Vagina (tissue), 2 donors: ENCODE measurements around the gene CRLF1. TPM values are rescaled to one million over a fixed set of nuclear protein-coding genes. Genes with fewer than 3 reads are reported as not detected.

Experiments used
- DNase-seq, 2 donors: peaks; one replicate each; pipeline ENCODE4 v3.0.0-alpha.2; 2017; ENCODE audit errors: extremely low spot score in 2 of 2
- H3K27ac ChIP-seq: fragments of 200-600 bp; sonication (generic); one replicate; pipeline ENCODE4 v1.5.1; 2019
- H3K27me3 ChIP-seq: fragments of 200-600 bp; sonication (generic); one replicate; pipeline ENCODE4 v1.5.1; 2019
- H3K36me3 ChIP-seq, 2 donors: fragments of 200-600 bp; sonication (generic); one replicate each; pipeline ENCODE4 v1.5.1; 2017 to 2019
- H3K4me1 ChIP-seq: fragments of 200-600 bp; sonication (generic); one replicate; pipeline ENCODE4 v1.5.1; 2019
- H3K4me3 ChIP-seq, 2 donors: fragments of 200-600 bp; sonication (generic); 1 replicate in 1 of 2; 2 replicates in 1 of 2; pipeline ENCODE4 v1.5.1; 2016 to 2019
- H3K9me3 ChIP-seq: fragments of 200-600 bp; sonication (generic); one replicate; pipeline ENCODE4 v1.5.1; 2019
- CTCF ChIP-seq, 3 experiments: fragments of 450-650 bp in 2 of 3; fragments of 200-600 bp in 1 of 3; sonication (generic) in 1 of 3; IDR thresholded peaks; one replicate each; pipeline ENCODE4 v1.5.1; 2017 to 2019; ENCODE audit warnings: antibody characterized with exemption in 3 of 3, mild to moderate bottlenecking in 2 of 3, moderate library complexity in 2 of 3
- POLR2A ChIP-seq, 2 donors: fragments of 450-650 bp; IDR thresholded peaks; one replicate each; pipeline ENCODE4 v1.6.1; 2017; ENCODE audit warnings: antibody characterized with exemption in 2 of 2, mild to moderate bottlenecking in 2 of 2, moderate library complexity in 2 of 2
- POLR2AphosphoS5 ChIP-seq, 2 donors: sonication (generic); formaldehyde crosslinking; IDR thresholded peaks; one replicate each; pipeline ENCODE4 v1.9.0; 2017; ENCODE audit warnings: antibody characterized with exemption in 2 of 2, mild to moderate bottlenecking in 2 of 2, low read depth in 1 of 2; ENCODE audit not compliant: insufficient read depth in 1 of 2
- intact Hi-C: fragments of 100-400 bp; cut with DNase I; formaldehyde crosslinking; loops from one replicate; pipeline ENCODE4 v1.15.1; 2023
- total RNA-seq: library from RNA; depleted of rRNA; stranded (reverse); fragments of >200 nt; gene quantifications from one replicate; pipeline ENCODE4 v1.2.3, GENCODE V29; 2016

CRLF1 gene
- total RNA-seq, 1 donor from 2014 or later = 15.2 TPM

- Histone ChIP-seq H3K4me3 (no peak overlapping the region), H3K4me1 (peaks cover 8% of the 10 kb centered on the region), H3K9me3 (no peaks in the 10 kb centered on the region), H3K36me3 (no peaks in the 10 kb centered on the region), H3K27ac (no peak overlapping the region), H3K27me3 (no peaks in the 10 kb centered on the region)
- TF ChIP-seq POLR2A (IDR thresholded peaks at IDR 0.05) (no peak), CTCF (IDR thresholded peaks at IDR 0.05) (no peak), POLR2AphosphoS5 (IDR thresholded peaks at IDR 0.05; ENCODE audit: insufficient read depth in 1 of 2, low read depth in 1 of 2) (no peak)
- intact Hi-C loops = no loop called here
- no peak for DNase-seq
Measured at GRCh38 chr19:18617562-18617961, 11.0 kb upstream of the CRLF1 start.

GRCh38 chr19:18616023-18616422 is 9.4 kb upstream of the CRLF1 start:
- peaks cover 23% of the 10 kb centered on the region for H3K4me1 ChIP-seq
- no peaks in the 10 kb centered on the region for H3K36me3 ChIP-seq
- no peak for DNase-seq
- intact Hi-C loops = no loop called here
- no peak overlapping the region for H3K27ac ChIP-seq
- H3K4me3 ChIP-seq = no peak overlapping the region
- H3K9me3 ChIP-seq = no peaks in the 10 kb centered on the region
- no peak for TF ChIP-seq POLR2A (IDR thresholded peaks at IDR 0.05)
- no peak for TF ChIP-seq CTCF (IDR thresholded peaks at IDR 0.05)
- TF ChIP-seq POLR2AphosphoS5 (IDR thresholded peaks at IDR 0.05; ENCODE audit: insufficient read depth in 1 of 2, low read depth in 1 of 2) = no peak
- peaks cover 8% of the 10 kb centered on the region for H3K27me3 ChIP-seq

GRCh38 chr19:18613589-18614234 is 7.1 kb upstream of the CRLF1 start:
- Histone ChIP-seq H3K9me3 (no peaks in the 10 kb centered on the region), H3K27ac (no peak overlapping the region), H3K4me3 (no peak overlapping the region), H3K27me3 (peaks cover 15% of the 10 kb centered on the region), H3K4me1 (peaks cover 30% of the 10 kb centered on the region), H3K36me3 (no peaks in the 10 kb centered on the region)
- intact Hi-C loops = no loop called here
- TF ChIP-seq POLR2A (IDR thresholded peaks at IDR 0.05) (no peak), CTCF (IDR thresholded peaks at IDR 0.05) (no peak), POLR2AphosphoS5 (IDR thresholded peaks at IDR 0.05; ENCODE audit: insufficient read depth in 1 of 2, low read depth in 1 of 2) (no peak)
- DNase-seq = no peak

GRCh38 chr19:18612772-18613588 is 6.4 kb upstream of the CRLF1 start, which contains the start of gene TMEM59L:
TMEM59L (plus strand) TSS chr19:18612870; CDS start chr19:18612959, 89 bp downstream.
- intact Hi-C loops = no loop called here
- no peak within 1 kb of the TSS for H3K27ac ChIP-seq
- TF ChIP-seq CTCF (IDR thresholded peaks at IDR 0.05) (no peak), POLR2AphosphoS5 (IDR thresholded peaks at IDR 0.05; ENCODE audit: insufficient read depth in 1 of 2, low read depth in 1 of 2) (no peak), POLR2A (IDR thresholded peaks at IDR 0.05) (no peak)
- H3K4me1 ChIP-seq = peaks cover 32% of the 10 kb centered on the region
- H3K27me3 ChIP-seq = peaks cover 15% of the 10 kb centered on the region
- peak within 1 kb of the TSS; percentile 40 to 65 for H3K4me3 ChIP-seq
- no peaks in the 10 kb centered on the region for H3K9me3 ChIP-seq
- DNase-seq = no peak
- no peaks in the 10 kb centered on the region for H3K36me3 ChIP-seq
